HG03575 (cell line): Measurements from ENCODE around the gene MACROD1.
"Not testable (repeated sequence)": the region's sequence is repeated elsewhere in the genome, so short reads cannot be mapped to it uniquely, and the experiment has no call there.

Experiments used
- ATAC-seq: cut with Tn5 transposase; IDR thresholded peaks from one replicate; pipeline ENCODE4 v1.9.1; 2021; ENCODE audit not compliant: unreplicated experiment, insufficient number of reproducible peaks, low FRiP score; ENCODE audit errors: extremely low read depth

MACROD1 gene

DNA sequence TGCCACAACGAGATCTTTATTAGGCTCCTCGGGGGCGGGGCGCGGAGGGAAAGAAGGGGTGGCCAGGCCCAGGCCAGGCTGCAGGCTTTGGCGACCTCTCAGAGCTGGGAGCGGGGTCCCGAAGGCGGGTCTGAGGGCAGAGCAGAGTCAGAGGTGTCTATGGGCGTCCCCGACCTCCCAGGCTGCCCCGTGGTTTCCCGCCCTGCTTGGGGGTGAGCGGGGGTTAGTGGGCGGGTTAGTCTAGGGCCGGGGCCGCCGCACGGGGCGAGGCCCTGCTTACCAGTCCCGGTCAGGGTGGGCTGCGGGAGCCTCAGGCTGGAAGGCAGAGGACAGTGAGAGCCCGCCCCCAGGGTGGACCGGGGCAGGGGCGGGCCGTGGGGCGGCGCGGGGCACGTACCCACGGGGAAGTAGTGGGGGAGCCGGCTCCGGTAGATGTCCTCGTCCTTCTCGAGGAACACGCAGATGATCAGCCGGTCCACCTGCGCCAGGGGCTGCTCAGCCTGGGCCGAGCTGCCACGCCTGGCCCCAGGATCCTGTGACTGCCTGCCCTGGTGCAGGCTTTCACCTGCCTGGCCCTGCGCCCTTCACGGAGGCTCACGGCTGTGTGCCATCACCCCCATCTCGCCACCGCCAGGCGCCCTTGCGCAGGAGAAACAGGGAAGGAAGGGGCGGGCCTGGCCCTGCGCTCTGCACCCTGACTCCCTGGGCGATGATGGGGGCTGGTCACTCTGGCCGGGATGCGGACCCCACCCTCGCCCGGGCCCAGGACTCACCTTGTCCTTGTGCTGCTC, 167.2 kb downstream of the MACROD1 start:
- ATAC-seq: no peak

- no peak for ATAC-seq
Observed at GRCh38 chr11:63997801-63998337, 168.0 kb downstream of the MACROD1 start.

DNA sequence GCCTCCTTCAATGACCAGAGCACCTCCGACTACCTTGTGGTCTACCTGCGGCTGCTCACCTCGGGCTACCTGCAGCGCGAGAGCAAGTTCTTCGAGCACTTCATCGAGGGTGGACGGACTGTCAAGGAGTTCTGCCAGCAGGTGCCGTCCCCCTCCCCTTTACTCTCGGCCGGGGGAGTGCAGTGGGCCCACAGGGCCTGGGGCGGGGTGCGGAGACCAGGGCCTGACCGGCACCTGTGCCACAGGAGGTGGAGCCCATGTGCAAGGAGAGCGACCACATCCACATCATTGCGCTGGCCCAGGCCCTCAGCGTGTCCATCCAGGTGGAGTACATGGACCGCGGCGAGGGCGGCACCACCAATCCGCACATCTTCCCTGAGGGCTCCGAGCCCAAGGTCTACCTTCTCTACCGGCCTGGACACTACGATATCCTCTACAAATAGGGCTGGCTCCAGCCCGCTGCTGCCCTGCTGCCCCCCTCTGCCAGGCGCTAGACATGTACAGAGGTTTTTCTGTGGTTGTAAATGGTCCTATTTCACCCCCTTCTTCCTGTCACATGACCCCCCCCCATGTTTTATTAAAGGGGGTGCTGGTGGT, 168.7 kb downstream of the MACROD1 start:
- no peak for ATAC-seq

DNA sequence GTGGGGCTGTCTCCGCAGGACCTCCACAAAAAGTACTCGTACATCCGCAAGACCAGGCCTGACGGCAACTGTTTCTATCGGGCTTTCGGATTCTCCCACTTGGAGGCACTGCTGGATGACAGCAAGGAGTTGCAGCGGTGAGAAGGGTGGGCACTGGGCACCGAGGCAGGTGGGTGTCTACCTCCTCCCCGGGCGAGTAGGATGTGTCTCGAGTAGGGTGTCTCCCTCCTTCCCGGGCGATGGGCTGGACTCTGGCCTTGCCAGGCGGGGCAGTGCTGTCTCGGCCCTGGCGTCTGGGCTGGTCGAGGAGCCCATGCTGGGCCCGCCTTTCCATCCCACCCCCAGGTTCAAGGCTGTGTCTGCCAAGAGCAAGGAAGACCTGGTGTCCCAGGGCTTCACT, 169.4 kb downstream of the MACROD1 start:
- no peak for ATAC-seq

DNA sequence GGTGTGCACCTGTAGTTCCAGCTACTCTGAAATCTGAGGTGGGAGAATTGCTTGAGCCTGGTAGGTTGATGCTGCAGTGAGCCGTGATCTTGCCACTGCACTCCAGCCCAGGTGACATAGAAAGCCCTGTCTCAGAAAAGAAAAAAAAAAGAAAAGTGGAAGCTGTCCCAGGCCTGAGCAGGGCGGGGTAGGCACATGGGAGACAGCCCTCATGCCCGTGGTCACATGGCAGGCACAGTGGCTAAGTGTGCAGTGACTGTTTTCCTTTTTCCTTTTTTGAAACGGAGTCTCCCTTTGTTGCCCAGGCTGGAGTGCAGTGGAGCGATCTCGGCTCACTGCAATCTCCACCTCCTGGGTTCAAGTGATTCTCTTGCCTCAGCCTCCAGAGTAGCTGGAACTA, 171.9 kb downstream of the MACROD1 start:
- ATAC-seq: no peak

- no peak for ATAC-seq
Observed at GRCh38 chr11:63993100-63993499, 172.8 kb downstream of the MACROD1 start.

DNA sequence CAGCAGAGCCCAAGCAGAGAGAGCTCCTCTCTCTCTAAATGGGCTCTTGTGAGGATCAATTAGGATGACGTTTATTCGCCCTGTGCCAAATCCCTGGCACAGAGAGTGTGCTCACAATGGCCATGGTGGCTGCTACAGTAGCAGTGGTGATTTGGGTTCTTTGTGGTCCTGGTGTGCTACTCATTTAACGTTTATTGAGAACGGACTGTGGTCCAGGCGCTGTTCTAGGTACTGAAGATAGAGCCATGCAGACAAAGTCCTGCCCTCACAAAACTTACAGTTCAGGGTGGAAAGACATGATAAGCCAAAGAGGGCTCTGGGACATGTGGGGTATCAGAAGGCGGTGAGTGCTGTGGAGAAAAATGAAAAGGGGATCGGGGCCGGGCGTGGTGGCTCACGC, 174.4 kb downstream of the MACROD1 start:
- no peak for ATAC-seq

GRCh38 chr11:63986932-63987513, 178.9 kb downstream of the MACROD1 start:
- ATAC-seq: no peak

GRCh38 chr11:63986156-63986931, 179.6 kb downstream of the MACROD1 start, which contains the start of gene OTUB1:
Gene OTUB1 (plus strand): TSS chr11:63986438. CDS start chr11:63986457, 19 bp downstream.
- no peak for ATAC-seq

DNA sequence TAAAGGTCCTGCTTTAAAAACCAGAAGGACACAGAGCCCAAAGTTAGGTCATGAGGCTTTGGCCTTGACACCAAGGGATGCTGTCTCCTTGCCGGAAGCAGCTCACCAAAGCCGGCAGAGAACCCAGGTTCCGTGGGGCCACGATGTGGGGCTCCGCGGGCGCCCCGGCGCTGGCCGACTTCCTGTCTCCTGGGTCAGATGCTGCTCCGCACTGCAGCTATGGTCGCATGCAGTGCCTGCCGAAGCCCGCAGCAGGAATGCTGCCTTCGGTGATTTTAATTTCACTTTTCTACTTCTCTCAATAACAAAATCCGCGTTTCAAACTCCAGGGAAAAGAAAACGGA, 180.1 kb downstream of the MACROD1 start:
- ATAC-seq: no peak

GRCh38 chr11:63979426-63979825, 186.5 kb downstream of the MACROD1 start:
- ATAC-seq: no peak

- ATAC-seq: no peak
Observed at GRCh38 chr11:63978551-63979239, 187.2 kb downstream of the MACROD1 start.

- peak; percentile 89 for ATAC-seq
Observed at GRCh38 chr11:63974259-63975143, 191.4 kb downstream of the MACROD1 start, which contains the start of gene COX8A. Gene COX8A (plus strand): TSS chr11:63974620. CDS start chr11:63974681, 61 bp downstream.

DNA sequence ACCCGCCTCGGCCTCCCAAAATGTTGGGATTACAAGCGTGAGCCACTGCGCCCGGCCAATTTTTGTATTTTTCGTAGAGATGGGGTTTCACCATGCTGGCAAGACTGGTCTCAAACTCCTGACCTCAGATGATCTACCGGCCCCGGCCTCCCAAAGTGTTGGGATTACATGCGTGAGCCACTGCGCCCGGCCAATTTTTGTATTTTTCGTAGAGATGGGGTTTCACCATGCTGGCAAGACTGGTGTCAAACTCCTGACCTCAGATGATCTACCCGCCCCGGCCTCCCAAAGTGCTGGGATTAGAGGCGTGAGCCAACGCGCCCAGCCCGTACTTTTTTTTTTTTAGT, 192.0 kb downstream of the MACROD1 start:
- not testable (repeated sequence) for ATAC-seq

- ATAC-seq: no peak
Observed at GRCh38 chr11:63970902-63971301, 195.0 kb downstream of the MACROD1 start.

DNA sequence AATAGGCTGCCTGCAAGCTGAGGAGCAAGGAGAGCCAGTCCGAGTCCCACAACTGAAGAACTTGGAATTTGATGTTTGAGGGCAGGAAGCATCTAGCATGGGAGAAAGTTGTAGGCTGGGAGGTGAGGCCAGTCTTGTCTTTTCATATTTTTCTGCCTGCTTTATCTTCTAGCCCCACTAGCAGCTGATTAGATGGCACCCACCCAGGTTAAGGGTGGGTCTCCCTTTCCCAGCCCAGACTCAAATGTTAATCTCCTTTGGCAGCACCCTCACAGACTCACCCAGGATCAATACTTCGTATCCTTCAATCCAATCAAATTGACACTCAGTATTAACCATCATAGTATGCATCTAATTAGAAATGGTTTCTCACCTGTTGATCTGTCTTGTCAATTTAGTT, 196.5 kb downstream of the MACROD1 start:
- ATAC-seq: no peak

- ATAC-seq: no peak
Observed at GRCh38 chr11:63966444-63966843, 199.5 kb downstream of the MACROD1 start.

GRCh38 chr11:63963895-63964294, 202.0 kb downstream of the MACROD1 start:
- not testable (repeated sequence) for ATAC-seq
